Mesothelial cell of epicardium (in vitro differentiated cells): Measurements from ENCODE around the gene CHST6. TPM values are rescaled to one million over a fixed set of nuclear protein-coding genes. Genes with fewer than 3 reads are reported as not detected.
"Not testable (repeated sequence)": the region's sequence is repeated elsewhere in the genome, so short reads cannot be mapped to it uniquely, and the experiment has no call there.

Experiments
- DNase-seq, 2 experiments: peaks; one replicate each; pipeline ENCODE4 v3.0.0; 2021; ENCODE audit warnings: low spot score in 2 of 2; ENCODE audit not compliant: unreplicated experiment in 2 of 2
- H3K27ac Mint-ChIP-seq: 2 replicates; pipeline ENCODE4 v1.8.0; 2021; ENCODE audit warnings: mixed read lengths
- H3K27me3 Mint-ChIP-seq: 2 replicates; pipeline ENCODE4 v1.8.0; 2021; ENCODE audit warnings: low read depth, mixed read lengths
- H3K36me3 Mint-ChIP-seq: 2 replicates; pipeline ENCODE4 v1.8.0; 2021; ENCODE audit warnings: mixed read lengths
- H3K4me1 Mint-ChIP-seq: 2 replicates; pipeline ENCODE4 v1.8.0; 2021; ENCODE audit warnings: mixed read lengths
- H3K4me3 Mint-ChIP-seq: 2 replicates; pipeline ENCODE4 v1.8.0; 2021; ENCODE audit warnings: mild to moderate bottlenecking, moderate library complexity, mixed read lengths
- H3K9me3 Mint-ChIP-seq: 2 replicates; pipeline ENCODE4 v1.8.0; 2021; ENCODE audit warnings: mixed read lengths
- CTCF ChIP-seq: fragments of 200-600 bp; sonication (generic); IDR thresholded peaks from one replicate; pipeline ENCODE4 v1.5.0; 2021; ENCODE audit warnings: antibody characterized with exemption; ENCODE audit not compliant: unreplicated experiment
- total RNA-seq: library from RNA; stranded (reverse); gene quantifications from 3 replicates; pipeline ENCODE4 v1.2.1, GENCODE V29; 2021

The CHST6 gene
- total RNA-seq, 1 donor from 2014 or later: 2.1 TPM

DNA sequence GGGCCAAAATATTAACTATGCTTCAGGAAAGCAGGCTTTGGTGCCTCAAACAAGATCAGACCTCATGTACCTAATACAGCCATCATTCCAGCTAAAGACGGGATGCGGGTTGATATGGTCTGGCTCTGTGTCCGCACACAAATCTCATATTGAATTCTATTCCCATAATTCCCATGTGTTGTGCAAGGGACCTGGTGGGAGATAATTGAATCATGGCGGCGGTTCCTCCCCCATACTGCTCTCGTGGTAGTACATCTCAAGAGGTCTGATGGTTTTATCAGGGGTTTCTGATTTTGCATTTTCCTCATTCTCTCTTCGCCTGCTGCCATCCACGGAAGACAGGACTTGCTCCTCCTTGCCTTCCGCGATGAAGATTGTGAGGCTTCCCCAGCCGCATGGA lies 19.1 kb upstream of the CHST6 start:
- no peak overlapping the region for H3K4me3 Mint-ChIP-seq
- peaks cover 13% of the 10 kb centered on the region for H3K4me1 Mint-ChIP-seq
- H3K27ac Mint-ChIP-seq: no peak overlapping the region
- no peaks in the 10 kb centered on the region for H3K9me3 Mint-ChIP-seq
- no peak for DNase-seq
- TF ChIP-seq CTCF: no peak
- no peaks in the 10 kb centered on the region for H3K36me3 Mint-ChIP-seq
- H3K27me3 Mint-ChIP-seq: no peaks in the 10 kb centered on the region

DNA sequence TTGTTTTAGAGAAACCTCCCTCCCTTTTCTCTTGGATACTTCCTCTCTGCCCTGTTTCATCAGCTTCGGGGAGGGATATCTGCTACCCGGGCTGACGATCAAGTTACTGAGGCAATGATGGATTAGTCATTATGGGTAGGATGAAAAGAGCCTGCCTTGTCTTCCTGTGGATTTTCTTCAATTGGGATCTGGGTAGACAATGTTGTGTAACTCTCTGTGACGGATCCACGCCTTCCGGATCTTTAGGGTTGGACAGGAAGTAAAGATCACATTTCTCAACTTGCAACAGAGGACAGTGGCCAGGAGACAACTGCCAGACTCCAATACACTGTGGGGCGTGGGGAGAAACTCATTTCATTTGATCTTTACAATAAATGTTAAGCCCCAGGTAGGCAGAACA lies 11.3 kb upstream of the CHST6 start:
- Mint-ChIP-seq H3K36me3 (no peaks in the 10 kb centered on the region), H3K27me3 (peaks cover 4% of the 10 kb centered on the region), H3K4me1 (peaks cover 9% of the 10 kb centered on the region), H3K4me3 (no peak overlapping the region), H3K27ac (peak overlapping the region; percentile 36), H3K9me3 (no peaks in the 10 kb centered on the region)
- DNase-seq: no peak
- TF ChIP-seq CTCF: no peak

DNA sequence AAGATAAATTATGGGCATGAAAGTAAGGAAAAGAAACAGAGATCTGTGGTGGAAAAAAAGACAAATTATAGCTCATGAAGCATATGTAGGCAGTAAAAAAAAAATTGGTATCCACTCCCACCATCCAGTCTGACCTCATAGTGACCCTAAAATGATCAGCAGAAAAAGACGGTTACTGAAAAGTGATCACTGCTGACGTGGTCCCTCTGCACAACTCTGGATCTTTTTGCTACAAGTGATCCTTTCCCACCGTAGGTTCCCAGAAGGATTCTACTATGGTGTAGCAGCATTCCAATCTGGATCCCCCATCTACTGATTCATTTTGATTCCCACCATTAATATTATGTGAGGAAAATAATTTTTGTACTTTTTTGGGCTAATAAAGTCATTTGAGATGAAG lies 10.9 kb upstream of the CHST6 start:
- TF ChIP-seq CTCF: no peak
- H3K4me1 Mint-ChIP-seq: peaks cover 9% of the 10 kb centered on the region
- H3K36me3 Mint-ChIP-seq: no peaks in the 10 kb centered on the region
- no peaks in the 10 kb centered on the region for H3K9me3 Mint-ChIP-seq
- no peak overlapping the region for H3K4me3 Mint-ChIP-seq
- H3K27ac Mint-ChIP-seq: no peak overlapping the region
- DNase-seq: no peak
- H3K27me3 Mint-ChIP-seq: peaks cover 4% of the 10 kb centered on the region

- Mint-ChIP-seq H3K27me3 (peaks cover 4% of the 10 kb centered on the region), H3K27ac (no peak overlapping the region), H3K36me3 (no peaks in the 10 kb centered on the region), H3K4me3 (no peak overlapping the region), H3K4me1 (peaks cover 10% of the 10 kb centered on the region), H3K9me3 (no peaks in the 10 kb centered on the region)
- TF ChIP-seq CTCF: no peak
- no peak for DNase-seq
Measured at GRCh38 chr16:75503801-75504200, 8.6 kb upstream of the CHST6 start.

GRCh38 chr16:75502916-75503605 lies 7.8 kb upstream of the CHST6 start:
- H3K4me1 Mint-ChIP-seq: peaks cover 12% of the 10 kb centered on the region
- no peak for DNase-seq
- no peak for TF ChIP-seq CTCF
- no peaks in the 10 kb centered on the region for H3K36me3 Mint-ChIP-seq
- no peak overlapping the region for H3K4me3 Mint-ChIP-seq
- no peaks in the 10 kb centered on the region for H3K9me3 Mint-ChIP-seq
- H3K27ac Mint-ChIP-seq: no peak overlapping the region
- H3K27me3 Mint-ChIP-seq: no peaks in the 10 kb centered on the region

- DNase-seq, H3K36me3 Mint-ChIP-seq, H3K9me3 Mint-ChIP-seq, H3K27ac Mint-ChIP-seq, H3K4me3 Mint-ChIP-seq, H3K27me3 Mint-ChIP-seq: not testable (repeated sequence)
- peaks cover 12% of the 10 kb centered on the region for H3K4me1 Mint-ChIP-seq
Measured at GRCh38 chr16:75501820-75502219, 6.6 kb upstream of the CHST6 start.
